GM12892 (cell line): ENCODE measurements around the gene LMCD1.

Experiments
- POLR2A ChIP-seq: IDR thresholded peaks from 2 replicates; pipeline ENCODE4 v1.6.1; 2011; ENCODE audit warnings: low read depth, low read length, control low read depth
- POLR2AphosphoS5 ChIP-seq: IDR thresholded peaks from 2 replicates; pipeline ENCODE4 v1.6.1; 2011; ENCODE audit warnings: low read depth, low read length, control low read depth

DNA sequence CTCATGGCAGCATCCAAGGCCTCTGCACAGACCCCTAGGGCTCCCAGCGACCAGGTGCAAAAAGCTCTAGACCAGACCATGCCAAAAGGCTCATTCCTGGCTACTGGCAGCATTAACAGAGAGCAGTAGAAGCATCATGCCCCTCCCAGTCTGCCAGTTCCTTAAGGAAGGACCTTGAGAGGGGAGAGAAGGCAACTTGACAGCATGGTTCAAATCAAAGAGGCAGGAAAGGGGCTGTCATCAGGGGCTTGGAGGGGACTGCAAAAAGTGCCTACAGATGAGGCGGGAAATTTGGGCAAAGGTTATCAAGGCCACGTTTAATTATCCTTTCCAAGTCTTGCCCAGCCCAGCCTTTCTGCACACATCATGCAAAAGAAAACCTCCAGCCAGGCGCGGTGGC is 78.3 kb downstream of the LMCD1 start:
- TF ChIP-seq POLR2A = no peak
- no peak for TF ChIP-seq POLR2AphosphoS5
